Mesothelial cell of epicardium (in vitro differentiated cells): ENCODE measurements around the gene SOX5. TPM values are rescaled to one million over a fixed set of nuclear protein-coding genes. Genes with fewer than 3 reads are reported as not detected.

Experiments used
- DNase-seq, 2 experiments: peaks; one replicate each; pipeline ENCODE4 v3.0.0; 2021; ENCODE audit warnings: low spot score in 2 of 2; ENCODE audit not compliant: unreplicated experiment in 2 of 2
- H3K27ac Mint-ChIP-seq: 2 replicates; pipeline ENCODE4 v1.8.0; 2021; ENCODE audit warnings: mixed read lengths
- H3K27me3 Mint-ChIP-seq: 2 replicates; pipeline ENCODE4 v1.8.0; 2021; ENCODE audit warnings: low read depth, mixed read lengths
- H3K36me3 Mint-ChIP-seq: 2 replicates; pipeline ENCODE4 v1.8.0; 2021; ENCODE audit warnings: mixed read lengths
- H3K4me1 Mint-ChIP-seq: 2 replicates; pipeline ENCODE4 v1.8.0; 2021; ENCODE audit warnings: mixed read lengths
- H3K4me3 Mint-ChIP-seq: 2 replicates; pipeline ENCODE4 v1.8.0; 2021; ENCODE audit warnings: mild to moderate bottlenecking, moderate library complexity, mixed read lengths
- H3K9me3 Mint-ChIP-seq: 2 replicates; pipeline ENCODE4 v1.8.0; 2021; ENCODE audit warnings: mixed read lengths
- total RNA-seq: library from RNA; stranded (reverse); gene quantifications from 3 replicates; pipeline ENCODE4 v1.2.1, GENCODE V29; 2021
- TF ChIP-seq, protein P1 (sequence below): fragments of 200-600 bp; sonication (generic); IDR thresholded peaks from one replicate; pipeline ENCODE4 v1.5.0; 2021; ENCODE audit warnings: antibody characterized with exemption; ENCODE audit not compliant: unreplicated experiment

Gene SOX5
- total RNA-seq, 1 donor from 2014 or later, result 18.4 TPM

DNA sequence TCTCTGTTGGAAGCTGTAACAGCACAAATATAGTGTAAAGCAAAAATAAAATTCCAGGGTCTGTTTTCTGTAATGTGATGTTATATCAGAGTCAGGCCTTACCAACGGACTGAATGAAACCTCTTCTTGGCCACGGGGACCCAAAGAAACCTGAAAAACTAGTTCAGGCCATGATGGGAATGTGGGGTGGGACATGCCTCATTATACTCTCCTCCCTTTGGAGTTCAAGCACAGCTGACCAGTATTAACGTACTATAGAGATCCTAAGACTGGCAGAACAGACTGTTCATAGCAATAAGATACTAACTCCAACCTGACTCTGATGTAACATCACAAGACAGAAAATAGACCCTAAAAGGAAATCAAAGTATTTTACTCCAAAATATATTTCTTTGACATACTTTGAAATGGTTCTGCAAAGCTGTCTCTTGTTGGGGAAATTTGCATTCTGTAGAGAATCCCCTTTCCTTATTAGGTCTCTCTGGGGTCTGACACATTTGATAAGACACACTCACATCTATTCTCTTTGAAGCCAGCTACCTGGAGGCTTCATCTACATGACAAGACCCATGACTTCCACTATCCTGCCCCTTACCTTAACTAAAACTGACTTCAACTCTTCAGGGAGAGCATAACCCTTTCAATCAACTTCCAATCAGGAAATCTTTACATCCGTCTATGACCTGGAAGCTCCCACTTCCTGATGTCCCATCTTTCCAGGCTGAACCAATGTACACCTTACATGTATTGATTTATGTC, 444.6 kb downstream of the SOX5 start:
- DNase-seq, result no peak
- H3K27ac Mint-ChIP-seq, result no peak overlapping the region
- H3K4me1 Mint-ChIP-seq, result peaks cover 4% of the 10 kb centered on the region
- H3K9me3 Mint-ChIP-seq, result peaks cover 11% of the 10 kb centered on the region
- no peak overlapping the region for H3K4me3 Mint-ChIP-seq
- no peaks in the 10 kb centered on the region for H3K36me3 Mint-ChIP-seq
- TF ChIP-seq, protein P1, sequence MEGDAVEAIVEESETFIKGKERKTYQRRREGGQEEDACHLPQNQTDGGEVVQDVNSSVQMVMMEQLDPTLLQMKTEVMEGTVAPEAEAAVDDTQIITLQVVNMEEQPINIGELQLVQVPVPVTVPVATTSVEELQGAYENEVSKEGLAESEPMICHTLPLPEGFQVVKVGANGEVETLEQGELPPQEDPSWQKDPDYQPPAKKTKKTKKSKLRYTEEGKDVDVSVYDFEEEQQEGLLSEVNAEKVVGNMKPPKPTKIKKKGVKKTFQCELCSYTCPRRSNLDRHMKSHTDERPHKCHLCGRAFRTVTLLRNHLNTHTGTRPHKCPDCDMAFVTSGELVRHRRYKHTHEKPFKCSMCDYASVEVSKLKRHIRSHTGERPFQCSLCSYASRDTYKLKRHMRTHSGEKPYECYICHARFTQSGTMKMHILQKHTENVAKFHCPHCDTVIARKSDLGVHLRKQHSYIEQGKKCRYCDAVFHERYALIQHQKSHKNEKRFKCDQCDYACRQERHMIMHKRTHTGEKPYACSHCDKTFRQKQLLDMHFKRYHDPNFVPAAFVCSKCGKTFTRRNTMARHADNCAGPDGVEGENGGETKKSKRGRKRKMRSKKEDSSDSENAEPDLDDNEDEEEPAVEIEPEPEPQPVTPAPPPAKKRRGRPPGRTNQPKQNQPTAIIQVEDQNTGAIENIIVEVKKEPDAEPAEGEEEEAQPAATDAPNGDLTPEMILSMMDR, result no peak
- peaks cover 1% of the 10 kb centered on the region for H3K27me3 Mint-ChIP-seq

DNA sequence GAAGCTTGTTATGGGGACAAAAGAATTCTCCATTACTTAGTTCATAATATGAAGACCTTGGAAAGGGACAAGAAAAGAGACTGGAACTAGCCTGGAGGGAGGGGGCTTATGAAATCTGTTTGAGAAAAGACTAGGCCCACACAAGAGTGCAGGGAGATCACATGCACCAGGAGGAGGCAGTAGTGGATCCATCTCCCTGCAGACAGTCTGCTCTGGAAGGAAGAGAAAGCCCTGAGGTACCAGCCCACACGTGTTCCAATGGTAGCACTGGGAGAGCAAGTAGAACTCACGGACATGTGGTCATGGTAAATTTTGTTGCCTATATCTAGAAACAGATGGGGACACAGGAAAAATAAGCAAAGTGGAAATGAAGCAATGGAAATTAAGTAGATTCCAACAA, 445.4 kb downstream of the SOX5 start:
- Mint-ChIP-seq H3K4me3 (no peak overlapping the region), H3K27ac (no peak overlapping the region), H3K36me3 (no peaks in the 10 kb centered on the region), H3K9me3 (peaks cover 11% of the 10 kb centered on the region), H3K27me3 (peaks cover 1% of the 10 kb centered on the region), H3K4me1 (peaks cover 4% of the 10 kb centered on the region)
- TF ChIP-seq, protein P1, result no peak
- DNase-seq, result no peak

DNA sequence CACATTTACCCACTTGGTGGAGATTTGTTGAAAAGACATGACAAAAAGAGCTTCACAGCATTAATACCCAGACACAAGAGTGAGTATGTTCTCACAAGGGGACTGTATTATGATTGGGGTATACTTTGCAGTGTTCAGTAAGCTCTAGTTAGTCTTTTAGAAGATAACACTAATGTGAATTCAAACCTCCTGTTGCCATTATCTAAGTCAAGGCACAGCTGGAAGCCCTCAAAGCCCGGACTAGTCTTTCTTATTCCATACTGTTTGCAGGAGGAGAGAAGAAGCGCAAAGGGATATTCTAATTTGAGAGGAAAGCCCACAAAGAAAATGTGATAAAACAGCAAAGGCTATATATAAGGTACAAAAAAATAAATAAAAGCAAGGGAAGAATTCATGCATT, 445.9 kb downstream of the SOX5 start:
- peaks cover 4% of the 10 kb centered on the region for H3K4me1 Mint-ChIP-seq
- DNase-seq, result no peak
- H3K27ac Mint-ChIP-seq, result no peak overlapping the region
- TF ChIP-seq, protein P1, result no peak
- no peaks in the 10 kb centered on the region for H3K36me3 Mint-ChIP-seq
- peaks cover 16% of the 10 kb centered on the region for H3K9me3 Mint-ChIP-seq
- no peak overlapping the region for H3K4me3 Mint-ChIP-seq
- peaks cover 1% of the 10 kb centered on the region for H3K27me3 Mint-ChIP-seq

DNA sequence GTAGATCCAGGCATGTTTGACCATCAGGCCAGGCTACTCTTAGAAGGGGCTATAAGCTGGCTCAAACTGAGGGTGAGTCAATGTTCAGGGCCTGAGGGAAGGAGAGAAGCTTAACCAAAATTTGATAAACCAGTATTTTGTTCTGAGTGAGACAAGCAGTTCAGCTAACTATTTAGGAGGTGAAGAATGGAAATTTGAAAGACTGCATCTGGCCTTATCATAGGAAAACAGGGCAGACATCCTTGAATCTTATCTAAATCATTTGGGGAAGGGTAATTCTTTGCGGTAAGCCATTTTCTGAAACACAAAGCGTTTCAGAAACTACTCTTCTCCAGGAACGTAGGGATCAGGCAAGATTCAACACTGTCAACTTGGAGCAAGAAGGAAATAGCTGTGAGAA, 447.2 kb downstream of the SOX5 start:
- no peaks in the 10 kb centered on the region for H3K36me3 Mint-ChIP-seq
- no peak overlapping the region for H3K27ac Mint-ChIP-seq
- peaks cover 1% of the 10 kb centered on the region for H3K27me3 Mint-ChIP-seq
- DNase-seq, result no peak
- TF ChIP-seq, protein P1, result no peak
- H3K4me1 Mint-ChIP-seq, result peaks cover 4% of the 10 kb centered on the region
- peaks cover 20% of the 10 kb centered on the region for H3K9me3 Mint-ChIP-seq
- H3K4me3 Mint-ChIP-seq, result no peak overlapping the region

DNA sequence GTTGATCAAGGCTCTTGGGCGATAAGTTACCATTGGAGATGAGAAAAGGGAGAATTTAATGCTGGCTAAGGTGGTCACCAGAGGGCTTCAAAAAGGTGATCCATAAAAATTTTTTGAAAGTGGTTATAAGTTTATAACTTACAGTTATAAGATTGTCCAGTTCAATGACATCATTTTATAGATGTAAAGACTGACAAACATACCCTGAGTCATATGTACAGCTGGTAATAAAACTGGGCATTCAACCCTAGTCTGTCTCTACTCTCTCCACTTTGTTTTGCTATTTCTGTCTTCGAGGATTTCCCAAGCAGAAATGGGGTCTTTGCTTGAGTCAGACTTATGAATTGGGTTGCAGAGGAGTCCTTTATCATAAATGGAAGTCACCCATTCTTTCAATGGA, 454.0 kb downstream of the SOX5 start:
- Mint-ChIP-seq H3K4me1 (no peaks in the 10 kb centered on the region), H3K36me3 (no peaks in the 10 kb centered on the region), H3K9me3 (peaks cover 15% of the 10 kb centered on the region), H3K4me3 (no peak overlapping the region), H3K27me3 (no peaks in the 10 kb centered on the region), H3K27ac (no peak overlapping the region)
- TF ChIP-seq, protein P1, result no peak
- DNase-seq, result no peak
